GM11168 (cell line): ENCODE measurements around the gene REELD1.

Source experiments
- in situ Hi-C: fragments of 300-500 bp; cut with MboI; formaldehyde crosslinking; loops from one replicate; pipeline ENCODE4 v1.12.0; 2022; ENCODE audit warnings: low sequenced_read_pairs; ENCODE audit not compliant: unreplicated experiment

REELD1 gene

DNA sequence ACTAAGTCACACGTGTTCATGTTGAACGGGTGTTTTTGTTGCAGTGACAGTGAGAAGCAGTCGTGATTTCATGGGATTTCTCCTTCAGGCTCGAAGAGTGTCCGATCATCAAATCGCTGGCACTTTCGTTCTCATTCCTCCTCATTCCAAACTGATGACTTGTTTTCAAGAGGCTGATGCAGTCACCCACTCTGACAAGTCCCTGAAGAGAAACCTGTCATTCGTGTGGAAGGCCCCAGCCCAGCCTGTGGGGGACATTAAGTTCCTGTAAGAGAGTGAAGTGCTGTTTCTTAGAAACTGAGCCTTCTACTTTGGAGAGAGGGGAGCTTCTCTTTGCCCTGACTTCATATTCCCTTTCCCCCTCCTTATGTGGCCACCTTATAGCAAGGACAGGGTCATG is 8.0 kb downstream of the REELD1 start:
- in situ Hi-C loops, result no loop called here

DNA sequence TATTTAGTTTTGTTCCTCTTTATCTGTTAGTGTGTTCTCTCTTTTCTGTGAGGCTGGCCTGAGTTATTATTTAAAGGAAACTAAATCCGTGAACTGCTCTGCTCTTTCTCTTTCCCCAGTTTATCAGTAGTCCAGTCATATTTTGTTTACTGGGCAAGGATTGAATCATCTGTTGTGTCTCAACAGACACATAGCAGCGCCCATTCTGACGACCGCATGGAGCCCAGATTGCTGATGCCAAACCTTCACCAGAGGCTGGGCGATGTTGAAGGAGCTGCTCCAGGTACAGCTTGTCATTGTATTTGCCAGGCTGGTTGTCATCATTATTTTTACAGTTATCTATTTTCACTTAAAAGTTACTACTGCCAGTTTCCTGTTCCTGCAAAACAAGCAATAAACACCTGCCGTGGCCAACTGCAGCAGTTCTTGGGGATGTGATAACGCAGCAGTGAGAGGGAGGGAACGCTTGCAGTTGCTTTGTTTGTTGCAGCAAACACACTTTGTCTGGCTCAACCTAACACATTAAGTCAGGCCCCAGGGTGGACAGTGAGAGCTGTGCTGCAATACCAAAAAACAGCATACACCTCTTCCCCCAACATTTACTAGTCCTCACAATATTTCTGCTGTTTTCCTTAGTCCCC is 10.1 kb downstream of the REELD1 start:
- in situ Hi-C loops, result no loop called here

GRCh38 chr4:146229406-146229805 is 15.1 kb downstream of the REELD1 start:
- in situ Hi-C loops, result no loop called here

- in situ Hi-C loops, result no loop called here
These were observed 17.9 kb downstream of the REELD1 start for GRCh38 chr4:146232131-146232722.

DNA sequence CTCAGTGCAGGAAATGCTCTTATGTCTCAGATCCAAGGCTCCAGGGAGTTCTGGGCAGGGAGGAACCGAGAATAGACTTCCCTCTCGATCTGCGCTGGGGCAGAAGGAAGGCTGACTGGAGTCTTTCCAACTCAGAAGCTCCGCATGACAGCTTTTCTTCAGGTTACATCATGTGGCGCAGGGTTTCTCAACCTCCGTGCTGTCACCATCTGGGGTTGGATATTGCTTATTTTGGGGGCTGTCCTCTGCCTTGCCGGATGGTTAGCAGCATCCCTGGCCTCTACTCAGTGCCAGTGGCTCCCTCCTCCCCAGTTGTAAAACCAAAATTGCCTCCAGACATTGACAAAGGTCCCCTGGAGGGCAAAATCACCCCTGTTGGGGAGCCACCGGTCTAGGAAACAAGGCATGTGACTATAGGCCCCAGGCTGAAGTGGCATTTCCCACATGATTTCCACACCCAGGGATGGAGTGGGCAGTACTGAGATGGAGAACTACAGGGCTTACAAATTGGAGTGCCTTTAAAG is 21.4 kb downstream of the REELD1 start:
- in situ Hi-C loops, result loop anchor here (5.0 kb wide), 1 partner anchor 867 kb away; no protein-coding TSS in a partner anchor

DNA sequence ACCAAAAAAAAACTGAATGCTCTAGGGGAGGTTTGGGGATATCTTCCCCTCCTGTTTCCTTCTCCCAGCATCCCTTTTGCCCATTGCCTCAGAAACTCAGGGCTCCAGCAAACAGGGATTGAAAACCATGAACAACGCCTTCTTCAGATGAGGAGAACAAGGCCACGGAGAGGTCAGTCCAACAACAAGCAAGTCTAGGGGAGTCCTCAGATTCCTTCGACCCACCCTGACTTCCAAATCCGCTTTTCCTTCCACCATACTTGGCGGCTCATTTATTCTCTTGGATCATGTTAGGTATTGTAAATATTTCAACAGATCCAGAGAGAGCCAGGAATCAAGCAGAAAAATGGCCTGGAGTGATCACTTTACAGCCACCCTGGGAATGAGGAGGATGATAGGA is 21.9 kb downstream of the REELD1 start:
- in situ Hi-C loops, result loop anchor here (5.0 kb wide), 1 partner anchor 866 kb away; no protein-coding TSS in a partner anchor

DNA sequence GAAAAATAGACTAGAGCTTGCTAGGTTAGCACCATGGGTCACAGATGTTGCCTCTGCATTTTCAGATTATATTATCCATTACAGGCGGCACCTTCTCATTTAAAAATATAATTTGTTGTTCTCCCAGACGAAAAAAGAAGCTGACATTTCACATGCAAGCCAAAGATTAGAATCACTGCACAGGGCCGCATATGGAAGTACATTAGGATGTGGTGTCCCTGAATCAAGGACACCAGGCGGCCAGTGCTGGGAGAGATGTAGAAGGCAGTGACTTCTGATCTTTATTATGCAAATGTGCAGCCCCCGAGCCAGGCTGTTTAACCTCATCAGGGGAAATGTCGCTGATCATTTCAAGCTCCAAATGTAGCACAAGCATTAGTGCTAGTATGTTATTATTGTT is 22.8 kb downstream of the REELD1 start:
- in situ Hi-C loops, result loop anchor here (5.0 kb wide), 1 partner anchor 865 kb away; no protein-coding TSS in a partner anchor

DNA sequence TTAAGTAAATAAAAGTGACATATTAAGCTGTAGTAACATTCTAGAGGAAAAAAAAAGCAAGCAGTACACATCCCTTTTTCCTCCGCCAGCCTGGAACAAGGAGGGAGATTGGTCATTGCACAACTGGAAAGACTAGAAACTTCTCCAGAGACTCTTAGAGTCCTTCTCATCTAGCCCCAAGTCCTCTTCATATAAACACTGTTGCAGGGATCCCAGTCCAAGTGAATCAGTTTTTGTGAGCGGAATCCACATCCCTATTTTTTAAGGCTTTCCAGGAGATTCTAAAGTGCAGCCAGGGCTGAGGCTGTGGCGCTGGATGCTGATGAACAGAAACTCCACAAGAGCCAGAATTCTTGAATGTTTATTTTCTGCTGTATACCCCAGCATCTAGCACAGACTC is 23.8 kb downstream of the REELD1 start:
- in situ Hi-C loops, result loop anchor here (5.0 kb wide), 1 partner anchor 864 kb away; no protein-coding TSS in a partner anchor

- in situ Hi-C loops, result no loop called here
These were observed 29.0 kb downstream of the REELD1 start for GRCh38 chr4:146243141-146243882.

DNA sequence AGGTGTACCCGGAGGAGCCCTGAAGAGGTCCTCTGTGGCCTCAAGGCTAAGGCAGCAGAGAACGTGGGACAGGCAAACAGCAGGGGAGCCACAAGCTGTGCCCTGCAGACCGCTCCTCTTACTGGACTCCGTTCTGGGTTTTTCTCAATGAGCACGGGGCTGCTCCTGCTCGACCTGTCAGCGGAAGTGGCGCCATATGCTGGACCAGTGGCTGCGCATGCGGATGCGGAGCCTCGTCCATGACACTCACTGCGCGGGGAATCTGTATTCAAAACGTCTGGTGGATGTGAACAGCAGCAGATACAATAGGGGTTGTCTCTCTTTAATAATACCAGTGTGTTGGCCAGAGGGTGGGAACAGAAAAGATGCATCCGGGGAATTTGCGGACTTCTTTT is 29.5 kb downstream of the REELD1 start:
- in situ Hi-C loops, result no loop called here

GRCh38 chr4:146244496-146244895 is 30.2 kb downstream of the REELD1 start:
- in situ Hi-C loops, result no loop called here

DNA sequence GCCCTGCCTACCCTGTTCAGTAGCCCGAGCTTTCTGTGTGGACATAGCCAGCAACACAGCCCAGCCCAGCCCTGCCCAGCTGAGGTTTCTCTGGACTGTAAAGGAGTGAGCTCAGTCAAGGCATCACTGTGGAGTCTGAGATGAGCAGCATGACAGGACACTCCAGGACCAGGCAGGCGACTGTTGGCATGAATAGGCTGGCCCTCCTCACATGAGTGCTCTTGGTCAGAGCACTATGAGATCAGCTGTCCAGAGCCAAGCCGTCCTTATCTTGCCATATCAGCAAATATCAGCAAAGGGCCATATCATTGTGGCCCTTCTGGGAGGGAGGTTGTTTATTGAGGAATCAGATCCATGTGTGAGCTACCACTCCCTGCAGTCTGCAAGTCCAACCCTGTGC is 30.9 kb downstream of the REELD1 start:
- in situ Hi-C loops, result no loop called here

- in situ Hi-C loops, result no loop called here
These were observed 31.5 kb downstream of the REELD1 start for GRCh38 chr4:146245850-146246249.

- in situ Hi-C loops, result no loop called here
These were observed 32.0 kb downstream of the REELD1 start for GRCh38 chr4:146246381-146246780.

GRCh38 chr4:146247356-146247755 is 33.0 kb downstream of the REELD1 start:
- in situ Hi-C loops, result no loop called here

DNA sequence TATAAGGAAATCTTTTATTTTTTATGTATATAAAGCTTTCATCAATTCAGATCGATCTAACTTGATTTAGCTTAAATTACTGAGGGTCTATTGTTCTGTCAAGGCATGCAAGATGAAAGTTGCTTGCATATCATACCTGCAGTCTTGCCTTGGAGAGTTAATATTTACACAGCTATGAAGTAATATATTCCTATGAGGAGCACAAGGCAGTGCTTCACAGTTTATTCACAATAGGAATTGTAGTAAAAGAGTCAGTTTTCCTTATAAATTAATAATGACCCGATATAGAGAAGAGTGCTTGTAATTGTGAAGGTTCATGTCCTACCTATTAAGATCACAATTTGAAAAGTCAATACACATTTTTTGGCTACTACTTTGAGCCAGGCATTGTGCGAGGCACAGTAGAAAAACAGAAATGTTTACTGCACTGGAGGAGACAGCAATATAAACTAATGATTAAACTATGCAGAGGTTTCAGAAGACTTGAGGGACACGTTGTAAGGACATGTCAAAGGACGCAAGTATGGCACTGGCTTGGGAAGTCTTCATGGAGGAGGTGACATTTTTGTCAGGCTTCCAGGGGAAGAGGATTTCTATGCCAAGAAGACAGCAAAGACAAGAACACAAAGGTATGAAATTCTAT is 38.8 kb downstream of the REELD1 start:
- in situ Hi-C loops, result no loop called here

DNA sequence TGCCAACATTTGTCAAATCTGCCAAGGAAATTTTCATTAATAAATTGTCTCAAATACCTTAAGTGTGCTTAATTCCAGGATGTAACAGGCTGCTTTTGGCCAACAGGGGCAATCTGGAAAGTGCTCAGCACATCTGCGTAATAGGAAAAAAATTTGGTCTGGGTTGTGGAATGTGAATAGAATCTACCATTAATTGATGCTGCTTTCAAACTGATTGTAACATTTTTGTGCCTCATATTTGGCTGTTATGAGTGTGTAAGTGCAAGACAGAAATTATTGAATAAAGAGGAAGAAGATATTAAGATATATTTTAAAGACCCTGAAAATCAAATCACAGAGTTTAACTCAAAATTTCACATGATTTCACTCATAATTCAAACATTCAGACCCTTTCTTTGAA is 41.1 kb downstream of the REELD1 start:
- in situ Hi-C loops, result no loop called here

DNA sequence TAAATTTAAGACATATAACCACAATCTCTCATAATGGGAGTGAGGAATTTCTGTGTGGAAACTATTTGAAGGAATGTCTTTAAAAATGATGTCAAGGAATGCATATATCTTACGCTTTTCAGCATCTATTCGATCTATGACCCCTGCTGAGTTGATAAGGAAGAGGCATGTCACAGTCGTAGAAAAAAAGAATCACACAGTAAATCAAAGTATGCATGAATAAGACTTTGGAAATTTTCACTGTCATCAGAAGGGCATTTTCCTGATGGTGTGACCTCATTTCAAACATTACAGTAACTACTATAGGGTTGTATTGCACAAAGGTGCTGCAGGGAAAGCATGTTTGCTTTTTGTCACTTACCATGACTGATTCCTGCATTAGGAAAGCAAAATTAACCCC is 41.5 kb downstream of the REELD1 start:
- in situ Hi-C loops, result no loop called here

GRCh38 chr4:146256328-146256727 is 42.0 kb downstream of the REELD1 start:
- in situ Hi-C loops, result no loop called here

- in situ Hi-C loops, result no loop called here
These were observed 43.2 kb downstream of the REELD1 start for GRCh38 chr4:146257511-146257910.

- in situ Hi-C loops, result no loop called here
These were observed 46.2 kb downstream of the REELD1 start for GRCh38 chr4:146260521-146260920.
